ENCODE data around the gene ADCY5. TPM values are rescaled to one million over a fixed set of nuclear protein-coding genes. Genes with fewer than 3 reads are reported as not detected.

The ADCY5 gene
- total RNA-seq, 2 donors from 2014 or later = 3.9 to 5.2 TPM

GRCh38 chr3:123327956-123328850 is 120.7 kb downstream of the ADCY5 start:
- H3K36me3 ChIP-seq (ENCODE audit: control insufficient read depth, insufficient read depth, low read length) = no peaks in the 10 kb centered on the region
- no peak for DNase-seq
- H3K27ac ChIP-seq (ENCODE audit: low read depth, low read length) = no peak overlapping the region
- no peak overlapping the region for H3K9ac ChIP-seq (ENCODE audit: extremely low read depth, low read length, poor library complexity, severe bottlenecking)
- no peaks in the 10 kb centered on the region for H3K4me1 ChIP-seq (ENCODE audit: control insufficient read depth, insufficient read depth, low read length)
- TF ChIP-seq CTCF (conservative IDR thresholded peaks at IDR 0.05) = no peak
- H3K4me3 ChIP-seq (ENCODE audit: low read length) = no peak overlapping the region
- no peaks in the 10 kb centered on the region for H3K9me3 ChIP-seq (ENCODE audit: control insufficient read depth, low read length)
- H3K27me3 ChIP-seq (ENCODE audit: control insufficient read depth, insufficient read depth, low read length, poor library complexity, severe bottlenecking) = peaks cover 6% of the 10 kb centered on the region
- WGBS, 2 experiments (ENCODE audit: insufficient coverage in 1 of 2, insufficient read length in 1 of 2) = 82 to 86% methylated on average over 18 to 25 of the region's 25 CpGs
- Mint-ChIP-seq H3K9me3 (no peaks in the 10 kb centered on the region), H3K27ac (no peak overlapping the region), H3K4me1 (peaks cover 4% of the 10 kb centered on the region), H3K4me3 (no peak overlapping the region), H3K27me3 (ENCODE audit: insufficient read depth) (peaks cover 2% of the 10 kb centered on the region), H3K36me3 (ENCODE audit: low read depth) (no peaks in the 10 kb centered on the region)

DNA sequence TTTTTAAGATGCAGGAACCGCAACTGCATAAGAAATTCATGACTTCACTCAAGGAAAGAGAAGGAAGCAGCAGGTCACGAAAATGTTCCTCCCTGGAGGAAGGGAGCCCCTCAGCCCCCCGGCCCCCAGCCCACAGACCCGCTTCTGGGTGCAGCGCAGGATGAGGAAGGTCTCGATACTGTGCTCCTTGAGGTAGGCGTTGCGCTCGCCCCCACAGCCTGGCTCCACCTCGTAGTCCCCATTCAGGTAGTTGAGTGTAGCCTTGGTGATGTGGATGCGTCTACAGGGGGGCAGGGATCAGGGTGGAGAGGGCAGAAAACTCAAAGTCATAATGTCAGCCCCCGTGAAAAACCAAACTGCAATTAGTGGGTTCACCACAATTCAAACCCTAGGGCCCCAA is 121.4 kb downstream of the ADCY5 start:
- no peaks in the 10 kb centered on the region for H3K36me3 ChIP-seq (ENCODE audit: control insufficient read depth, insufficient read depth, low read length)
- H3K27me3 ChIP-seq (ENCODE audit: control insufficient read depth, insufficient read depth, low read length, poor library complexity, severe bottlenecking) = peaks cover 6% of the 10 kb centered on the region
- no peaks in the 10 kb centered on the region for H3K9me3 ChIP-seq (ENCODE audit: control insufficient read depth, low read length)
- no peak for DNase-seq
- Mint-ChIP-seq H3K27me3 (ENCODE audit: insufficient read depth) (peaks cover 2% of the 10 kb centered on the region), H3K27ac (no peak overlapping the region), H3K4me1 (peaks cover 4% of the 10 kb centered on the region), H3K36me3 (ENCODE audit: low read depth) (no peaks in the 10 kb centered on the region), H3K9me3 (no peaks in the 10 kb centered on the region), H3K4me3 (no peak overlapping the region)
- WGBS, 2 experiments (ENCODE audit: insufficient coverage in 1 of 2, insufficient read length in 1 of 2) = 88 to 91% methylated on average over 4 to 12 of the region's 12 CpGs
- no peak for TF ChIP-seq CTCF (conservative IDR thresholded peaks at IDR 0.05)
- no peak overlapping the region for H3K27ac ChIP-seq (ENCODE audit: low read depth, low read length)
- H3K4me3 ChIP-seq (ENCODE audit: low read length) = no peak overlapping the region
- H3K4me1 ChIP-seq (ENCODE audit: control insufficient read depth, insufficient read depth, low read length) = no peaks in the 10 kb centered on the region
- H3K9ac ChIP-seq (ENCODE audit: extremely low read depth, low read length, poor library complexity, severe bottlenecking) = no peak overlapping the region

GRCh38 chr3:123326531-123326930 is 122.4 kb downstream of the ADCY5 start:
- no peak for DNase-seq
- Mint-ChIP-seq H3K36me3 (ENCODE audit: low read depth) (no peaks in the 10 kb centered on the region), H3K4me3 (no peak overlapping the region), H3K4me1 (peaks cover 4% of the 10 kb centered on the region), H3K27me3 (ENCODE audit: insufficient read depth) (peaks cover 2% of the 10 kb centered on the region), H3K9me3 (no peaks in the 10 kb centered on the region), H3K27ac (no peak overlapping the region)
- peaks cover 6% of the 10 kb centered on the region for H3K27me3 ChIP-seq (ENCODE audit: control insufficient read depth, insufficient read depth, low read length, poor library complexity, severe bottlenecking)
- H3K9me3 ChIP-seq (ENCODE audit: control insufficient read depth, low read length) = no peaks in the 10 kb centered on the region
- no peaks in the 10 kb centered on the region for H3K36me3 ChIP-seq (ENCODE audit: control insufficient read depth, insufficient read depth, low read length)
- H3K9ac ChIP-seq (ENCODE audit: extremely low read depth, low read length, poor library complexity, severe bottlenecking) = no peak overlapping the region
- no peak for TF ChIP-seq CTCF (conservative IDR thresholded peaks at IDR 0.05)
- 80 to 83% methylated on average over 2 to 6 of the region's 6 CpGs for WGBS, 2 experiments (ENCODE audit: insufficient coverage in 1 of 2, insufficient read length in 1 of 2)
- H3K4me1 ChIP-seq (ENCODE audit: control insufficient read depth, insufficient read depth, low read length) = no peaks in the 10 kb centered on the region
- H3K27ac ChIP-seq (ENCODE audit: low read depth, low read length) = no peak overlapping the region
- no peak overlapping the region for H3K4me3 ChIP-seq (ENCODE audit: low read length)
